H1 (cell line): ENCODE results near the gene CFAP58. TPM values are rescaled to one million over a fixed set of nuclear protein-coding genes. Genes with fewer than 3 reads are reported as not detected.

Source experiments
- CTCF ChIA-PET: fragments of 300-600 bp; sonication (Branson Sonifier 250); formaldehyde crosslinking; loops from one replicate; lab custom pipeline; 2021; ENCODE audit not compliant: partially characterized antibody; lab: Charles Lee
- POLR2A ChIA-PET: fragments of 300-600 bp; sonication (Branson Sonifier 250); formaldehyde crosslinking; loops from one replicate; lab custom pipeline; 2021; ENCODE audit warnings: inconsistent platforms; ENCODE audit not compliant: partially characterized antibody; lab: Charles Lee
- DNase-seq, 2 experiments: peaks; one replicate each; pipeline versions ENCODE4 v3.0.0 to v3.0.0-alpha.2; 2010 to 2022; ENCODE audit warnings: low spot score in 2 of 2, low read depth in 1 of 2, mixed read lengths in 1 of 2
- FAIRE-seq: peaks from 2 replicates; lab custom pipeline; 2011; peaks lifted over from hg19 to GRCh38; lab: Jason Lieb, UNC
- H2AFZ ChIP-seq: 2 replicates; pipeline ENCODE4 v1.8.1; 2012; ENCODE audit warnings: low read length, inconsistent platforms
- H2AK5ac ChIP-seq: 2 replicates; pipeline ENCODE4 v1.6.1; 2013; ENCODE audit warnings: low read depth, low read length
- H2BK120ac ChIP-seq: replicated peaks from 2 replicates; pipeline ENCODE3; 2013; ENCODE audit warnings: low read depth, low read length, inconsistent platforms
- H2BK12ac ChIP-seq: 2 replicates; pipeline ENCODE4 v1.6.1; 2013; ENCODE audit warnings: low read depth, low read length
- H2BK15ac ChIP-seq: 2 replicates; pipeline ENCODE4 v1.6.1; 2013; ENCODE audit warnings: low read length
- H2BK20ac ChIP-seq: 2 replicates; pipeline ENCODE4 v1.6.1; 2013; ENCODE audit warnings: low read length
- H2BK5ac ChIP-seq: 2 replicates; pipeline ENCODE4 v1.6.1; 2013; ENCODE audit warnings: low read depth, low read length
- H3K14ac ChIP-seq: 2 replicates; pipeline ENCODE4 v1.6.1; 2013; ENCODE audit warnings: inconsistent platforms; ENCODE audit not compliant: insufficient read length
- H3K18ac ChIP-seq: 2 replicates; pipeline ENCODE4 v1.6.1; 2013; ENCODE audit warnings: low read length; ENCODE audit errors: extremely low read depth
- H3K23ac ChIP-seq: 2 replicates; pipeline ENCODE4 v1.6.1; 2013; ENCODE audit warnings: inconsistent platforms; ENCODE audit not compliant: insufficient read length
- H3K23me2 ChIP-seq: 2 replicates; pipeline ENCODE4 v1.6.1; 2013; ENCODE audit warnings: low read depth, low read length
- H3K27ac ChIP-seq: 2 replicates; pipeline ENCODE4 v1.6.1; 2011; ENCODE audit warnings: low read depth, low read length, inconsistent platforms
- H3K27me3 ChIP-seq, 4 experiments: replicated peaks in 1 of 4; 1 replicate in 1 of 4; 2 replicates in 3 of 4; pipeline versions ENCODE4 v1.6.1 to v1.8.1; 2011 to 2013; ENCODE audit warnings: low read length in 3 of 4, mild to moderate bottlenecking in 3 of 4, inconsistent platforms in 2 of 4, mixed read lengths in 2 of 4, moderate library complexity in 1 of 4; ENCODE audit not compliant: control insufficient read depth in 3 of 4, insufficient read depth in 3 of 4; ENCODE audit errors: extremely low read depth in 1 of 4
- H3K36me3 ChIP-seq, 4 experiments: 2 replicates each; pipeline versions ENCODE4 v1.6.1 to v1.8.1; 2011 to 2013; ENCODE audit warnings: mild to moderate bottlenecking in 4 of 4, low read length in 3 of 4, moderate library complexity in 2 of 4, control low read depth in 1 of 4, inconsistent platforms in 1 of 4; ENCODE audit not compliant: insufficient read depth in 4 of 4, control insufficient read depth in 2 of 4
- H3K4ac ChIP-seq: replicated peaks from 2 replicates; pipeline ENCODE3; 2013; ENCODE audit warnings: low read length, low read depth, mixed read lengths, inconsistent platforms; ENCODE audit not compliant: insufficient read length
- H3K4me1 ChIP-seq, 4 experiments: replicated peaks in 1 of 4; 1 replicate in 1 of 4; 2 replicates in 3 of 4; pipeline versions ENCODE4 v1.6.1 to v1.8.1; 2011 to 2013; ENCODE audit warnings: low read length in 3 of 4, inconsistent platforms in 2 of 4, mixed read lengths in 1 of 4; ENCODE audit not compliant: insufficient read depth in 4 of 4, control insufficient read depth in 3 of 4
- H3K4me2 ChIP-seq, 2 experiments: 2 replicates each; pipeline versions ENCODE4 v1.6.1 to v1.8.1; 2011 to 2013; ENCODE audit warnings: low read depth in 2 of 2, low read length in 2 of 2, control low read depth in 1 of 2, inconsistent platforms in 1 of 2, mild to moderate bottlenecking in 1 of 2; ENCODE audit not compliant: insufficient read depth in 1 of 2
- H3K4me3 ChIP-seq, 4 experiments: fragments of 200-600, 300-600 bp in 1 of 4; sonication (generic), shearing (Covaris generic), sonication (Bioruptor Twin) in 1 of 4; 2 replicates each; pipeline versions ENCODE4 v1.5.1 to v1.8.1; 2011 to 2016; ENCODE audit warnings: low read length in 4 of 4, low read depth in 3 of 4, control low read depth in 2 of 4, inconsistent platforms in 2 of 4, mild to moderate bottlenecking in 2 of 4, mixed read lengths in 1 of 4, moderate library complexity in 1 of 4; ENCODE audit not compliant: insufficient read depth in 2 of 4; ENCODE audit errors: extremely low read depth in 1 of 4
- H3K56ac ChIP-seq: replicated peaks from 2 replicates; pipeline ENCODE3; 2013; ENCODE audit warnings: low read depth, mild to moderate bottlenecking, mixed read lengths, low read length, inconsistent platforms; ENCODE audit not compliant: insufficient read length
- H3K79me1 ChIP-seq: 2 replicates; pipeline ENCODE4 v1.6.1; 2013; ENCODE audit warnings: low read depth, low read length, control low read depth
- H3K79me2 ChIP-seq, 2 experiments: 2 replicates each; pipeline versions ENCODE4 v1.6.1 to v1.8.1; 2012 to 2013; ENCODE audit warnings: low read length in 2 of 2, mild to moderate bottlenecking in 2 of 2, inconsistent platforms in 1 of 2; ENCODE audit not compliant: insufficient read depth in 2 of 2, control insufficient read depth in 1 of 2
- H3K9ac ChIP-seq, 4 experiments: replicated peaks in 1 of 4; 1 replicate in 1 of 4; 2 replicates in 3 of 4; pipeline versions ENCODE4 v1.6.1 to v1.8.1; 2011 to 2013; ENCODE audit warnings: low read depth in 3 of 4, low read length in 3 of 4, control low read depth in 2 of 4, mild to moderate bottlenecking in 2 of 4, moderate library complexity in 2 of 4, inconsistent platforms in 1 of 4; ENCODE audit errors: extremely low read depth in 1 of 4
- H3K9me3 ChIP-seq, 2 experiments: 2 replicates each; pipeline versions ENCODE4 v1.6.1 to v1.8.1; 2012 to 2013; ENCODE audit warnings: mild to moderate bottlenecking in 2 of 2, moderate library complexity in 2 of 2, control low read depth in 1 of 2, inconsistent platforms in 1 of 2, low read depth in 1 of 2, low read length in 1 of 2, mixed read lengths in 1 of 2; ENCODE audit not compliant: insufficient read depth in 2 of 2
- H4K20me1 ChIP-seq, 2 experiments: replicated peaks in 1 of 2; 2 replicates each; pipeline versions ENCODE3 to v1.8.1; 2011 to 2013; ENCODE audit warnings: inconsistent platforms in 2 of 2, low read length in 2 of 2, mild to moderate bottlenecking in 1 of 2; ENCODE audit not compliant: insufficient read depth in 2 of 2, control insufficient read depth in 1 of 2
- H4K5ac ChIP-seq: 2 replicates; pipeline ENCODE4 v1.6.1; 2013; ENCODE audit warnings: low read length, low read depth, mixed read lengths, inconsistent platforms; ENCODE audit not compliant: insufficient read length
- H4K8ac ChIP-seq: 2 replicates; pipeline ENCODE4 v1.8.0; 2013; ENCODE audit warnings: mild to moderate bottlenecking, moderate library complexity, low read length, inconsistent platforms; ENCODE audit not compliant: insufficient read depth; ENCODE audit errors: extremely low read depth
- H4K91ac ChIP-seq: replicated peaks from 2 replicates; pipeline ENCODE3; 2013; ENCODE audit warnings: low read length, mixed read lengths, inconsistent platforms; ENCODE audit not compliant: insufficient read length
- CTBP2 ChIP-seq: IDR thresholded peaks from 2 replicates; pipeline ENCODE4 v1.7.0; 2011; ENCODE audit warnings: borderline replicate concordance, mild to moderate bottlenecking, moderate library complexity, mixed read lengths, low read length; ENCODE audit not compliant: insufficient read depth, insufficient read length
- RBBP5 ChIP-seq: IDR thresholded peaks from 2 replicates; pipeline ENCODE4 v1.7.1; 2012; ENCODE audit warnings: low read depth, mild to moderate bottlenecking, inconsistent platforms, low read length, moderate library complexity, borderline replicate concordance
- RXRA ChIP-seq: IDR thresholded peaks from 2 replicates; pipeline ENCODE4 v1.6.1; 2011; ENCODE audit warnings: low read depth, mild to moderate bottlenecking, low read length, moderate library complexity; ENCODE audit not compliant: insufficient read depth
- TBP ChIP-seq: IDR thresholded peaks from 2 replicates; pipeline ENCODE4 v1.6.1; 2011; ENCODE audit warnings: low read depth, low read length, improper control_type of control experiment
- TEAD4 ChIP-seq: IDR thresholded peaks from 2 replicates; pipeline ENCODE4 v1.6.1; 2012; ENCODE audit warnings: low read depth, low read length, inconsistent platforms, mixed read lengths
- USF2 ChIP-seq: IDR thresholded peaks from 2 replicates; pipeline ENCODE4 v1.6.1; 2011; ENCODE audit warnings: low read length, improper control_type of control experiment
- ZNF274 ChIP-seq: IDR thresholded peaks from 2 replicates; pipeline ENCODE4 v1.7.0; 2012; ENCODE audit warnings: low read length, borderline replicate concordance; ENCODE audit errors: extremely low read depth
- polyA plus RNA-seq, 7 experiments: library from polyadenylated mRNA; depleted of rRNA in 3 of 7; stranded (reverse) in 5 of 7; unstranded in 2 of 7; fragments of >200 nt in 5 of 7; fragments of 200-250 nt in 2 of 7; gene quantifications; 1 replicate in 5 of 7; 2 replicates in 1 of 7; 4 replicates in 1 of 7; pipeline versions ENCODE4 v1.2.1 to v1.2.3, GENCODE V29; 2011 to 2013; ENCODE audit warnings: missing spikeins in 2 of 7, mixed read lengths in 2 of 7
- total RNA-seq: library from RNA; stranded (reverse); fragmentation: NEBNext Ultra II Directional; extraction: Animal tissue kit (Norgen Biotek cat#: 25700); gene quantifications from 2 replicates; pipeline ENCODE4 v1.2.1, GENCODE V29; 2021

CFAP58 gene
- total and polyA plus RNA-seq, 2 of the 8 experiments (the other 6 are each of a cell fraction or from before 2014, with no cell fraction given) = 0.32 to 0.71 TPM

- Histone ChIP-seq H4K20me1 (no peaks in the 10 kb centered on the region), H3K79me2 (no peaks in the 10 kb centered on the region), H4K91ac (no peak overlapping the region), H3K23ac (no peak overlapping the region), H2BK20ac (no peak overlapping the region), H3K14ac (no peak overlapping the region), H3K36me3 (no peaks in the 10 kb centered on the region), H4K5ac (no peak overlapping the region), H2BK120ac (no peak overlapping the region), H3K18ac (no peak overlapping the region), H3K4ac (no peak overlapping the region), H3K79me1 (no peaks in the 10 kb centered on the region), H3K9ac (no peak overlapping the region), H2BK15ac (no peak overlapping the region), H2AK5ac (no peak overlapping the region), H2AFZ (no peak overlapping the region), H3K27ac (no peak overlapping the region), H2BK12ac (no peak overlapping the region), H3K4me2 (no peak overlapping the region), H3K4me1 (peaks cover 0 to 9% (median 3%) of the 10 kb centered on the region in 4 experiments; a peak in 2 of 7 replicates), H3K23me2 (no peaks in the 10 kb centered on the region), H2BK5ac (no peak overlapping the region), H3K56ac (no peak overlapping the region), H4K8ac (no peak overlapping the region), H3K27me3 (no peaks in the 10 kb centered on the region), H3K9me3 (no peaks in the 10 kb centered on the region), H3K4me3 (no peak overlapping the region)
- ChIA-PET CTCF (interaction anchor here (1.1 to 17.2 kb wide), 5 partner anchors 10 to 71 kb away, joined by 5 to 379 read pairs (median 155); no protein-coding TSS in a partner anchor), POLR2A (interaction anchor here (1.7 kb wide), 1 partner anchor 56 kb away, joined by 4 read pairs; no protein-coding TSS in a partner anchor)
- TF ChIP-seq ZNF274 (no peak), TEAD4 (no peak), TBP (no peak), RXRA (no peak), USF2 (no peak), CTBP2 (no peak), RBBP5 (no peak)
- no peak for FAIRE-seq
- no peak for DNase-seq
These were observed 8.1 kb upstream of the CFAP58 start for GRCh38 chr10:104345515-104345914.
